ENCODE results near the gene PRKAA2.

PRKAA2 gene

DNA sequence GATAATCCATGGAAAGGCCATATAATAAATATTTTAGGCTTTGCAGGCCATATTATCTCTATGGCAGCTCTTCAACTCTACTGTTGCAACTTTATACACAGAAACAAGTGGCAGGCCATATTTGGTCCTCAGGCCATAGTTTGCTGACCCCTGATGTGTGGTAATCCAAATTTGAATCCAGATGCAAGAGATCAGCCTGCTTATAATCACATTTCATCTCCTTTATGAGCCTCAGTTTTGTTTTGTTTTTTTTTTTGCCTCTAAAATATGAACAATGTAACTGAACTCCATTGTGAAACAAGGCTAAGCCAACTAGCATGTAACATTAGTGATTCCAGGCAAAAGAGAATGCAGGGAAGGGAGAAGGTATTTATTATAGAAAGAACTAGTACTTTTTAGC, 81.6 kb downstream of the PRKAA2 start:
- no peak for DNase-seq

GRCh38 chr1:56728964-56729363, 83.8 kb downstream of the PRKAA2 start:
- no peak for DNase-seq

DNA sequence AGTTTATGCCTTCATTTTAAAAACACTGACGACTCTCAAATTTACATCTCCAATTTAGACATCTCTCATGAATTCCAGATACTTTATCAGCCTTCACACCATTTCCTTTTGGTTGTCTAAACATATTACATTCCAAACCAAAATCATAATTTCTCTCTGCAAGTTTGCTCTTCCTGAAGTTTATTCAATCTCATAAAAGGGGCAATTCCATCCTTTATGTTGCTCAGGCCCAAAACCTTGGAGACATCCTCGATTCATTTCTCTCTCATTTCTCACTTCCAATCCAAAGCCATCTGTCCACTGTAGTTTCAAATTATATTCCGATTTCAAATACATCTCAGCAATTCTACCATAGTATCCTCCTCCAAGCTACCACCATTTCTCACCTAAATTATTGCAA, 100.1 kb downstream of the PRKAA2 start:
- no peak for DNase-seq

- no peak for DNase-seq
Measured at GRCh38 chr1:56754708-56755479, 109.8 kb downstream of the PRKAA2 start.

DNA sequence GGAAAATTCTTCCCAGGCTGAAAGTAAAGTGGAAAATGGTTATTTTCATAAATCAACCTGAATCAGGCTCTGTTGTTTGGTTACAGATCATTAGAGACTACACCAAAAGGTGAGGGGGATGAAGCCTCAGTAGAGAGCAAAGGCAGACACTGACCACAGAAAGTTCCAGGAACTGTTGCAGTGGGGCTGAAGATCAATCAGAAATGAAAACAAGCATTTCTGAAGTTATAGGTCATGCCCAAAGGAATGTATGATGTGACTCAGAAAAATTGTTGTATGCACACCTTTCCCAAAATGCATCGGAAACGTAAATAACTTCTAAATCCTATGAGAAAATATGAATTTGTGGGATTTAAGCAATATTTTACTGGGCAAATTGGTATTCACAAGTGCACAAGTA, 110.8 kb downstream of the PRKAA2 start:
- no peak for DNase-seq

DNA sequence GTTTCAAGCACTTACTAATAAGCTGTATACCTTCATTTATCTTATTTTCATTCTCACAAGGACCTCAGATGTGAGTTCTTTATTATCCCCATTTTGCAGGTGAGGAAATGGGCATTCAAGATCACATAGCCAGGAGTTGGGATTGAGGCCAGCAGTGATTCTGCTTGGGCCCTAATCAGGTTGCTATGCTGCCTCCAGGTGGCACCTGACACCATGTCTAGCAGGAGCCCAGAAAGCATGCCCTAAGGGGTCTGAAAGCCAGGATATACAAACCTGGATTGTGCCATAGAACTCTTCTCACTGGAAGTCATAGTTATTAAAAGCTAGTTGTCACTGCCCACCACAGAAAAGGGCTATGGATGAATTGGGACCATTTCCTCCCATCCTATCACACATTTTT, 113.0 kb downstream of the PRKAA2 start:
- no peak for DNase-seq

DNA sequence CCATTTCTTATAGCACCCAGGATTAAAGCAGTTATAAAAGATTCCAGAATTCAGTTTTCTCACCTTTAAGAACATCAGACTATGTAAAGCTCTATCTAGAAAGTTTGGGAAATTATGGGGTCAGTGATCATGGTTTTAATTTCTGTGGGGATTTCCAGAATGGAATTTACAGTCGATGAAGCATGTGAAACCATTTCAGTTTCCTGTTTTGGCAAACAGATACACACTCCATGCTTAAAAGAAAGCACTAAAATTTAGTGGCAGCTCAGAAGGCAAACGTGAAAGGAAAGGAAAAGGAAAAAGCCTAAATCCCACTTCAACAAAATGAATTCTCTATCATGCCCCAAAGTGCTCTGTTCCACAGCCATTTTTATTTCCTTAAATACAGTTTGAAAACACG, 113.7 kb downstream of the PRKAA2 start:
- DNase-seq: no peak

Measured in NCI-H1417 treated with DMSO at 0.1 percent for 48 hours (cell line).